GM23338 (cell line): ENCODE measurements around the gene AFAP1. TPM values are rescaled to one million over a fixed set of nuclear protein-coding genes. Genes with fewer than 3 reads are reported as not detected.

Source experiments
- ATAC-seq: fragments of 200-7000 bp; cut with Tn5 transposase; 3 replicates; pipeline ENCODE4 v1.9.1; 2020
- DNase-seq: peaks from one replicate; pipeline ENCODE4 v3.0.0-alpha.2; 2015; ENCODE audit warnings: low spot score
- H2AFZ ChIP-seq: fragments of 200-600 bp; sonication (generic); 2 replicates; pipeline ENCODE4 v1.8.0; 2016; ENCODE audit warnings: antibody characterized with exemption, mild to moderate bottlenecking, moderate library complexity
- H3F3A ChIP-seq: fragments of 200-600 bp; sonication (generic); replicated peaks from 2 replicates; pipeline ENCODE4 v1.8.0; 2017; ENCODE audit warnings: antibody characterized with exemption, mixed run types, low read depth
- H3K27ac ChIP-seq: fragments of 200-600 bp; sonication (generic); 2 replicates; pipeline ENCODE4 v1.6.1; 2016; ENCODE audit warnings: low read depth
- H3K27me3 ChIP-seq: fragments of 200-600 bp; sonication (generic); 2 replicates; pipeline ENCODE4 v1.8.0; 2016; ENCODE audit warnings: mild to moderate bottlenecking, mixed run types, moderate library complexity; ENCODE audit not compliant: insufficient read depth
- H3K36me3 ChIP-seq: fragments of 200-600 bp; sonication (generic); 2 replicates; pipeline ENCODE4 v1.8.0; 2016; ENCODE audit warnings: mild to moderate bottlenecking; ENCODE audit not compliant: insufficient read depth
- H3K4me1 ChIP-seq: fragments of 200-600 bp; sonication (generic); 2 replicates; pipeline ENCODE4 v1.8.0; 2016; ENCODE audit warnings: mild to moderate bottlenecking, moderate library complexity; ENCODE audit not compliant: insufficient read depth
- H3K4me2 ChIP-seq: fragments of 200-600 bp; sonication (generic); 2 replicates; pipeline ENCODE4 v1.7.1; 2017; ENCODE audit warnings: mixed run types
- H3K4me3 ChIP-seq: fragments of 200-600 bp; sonication (generic); 2 replicates; pipeline ENCODE4 v1.6.1; 2016; ENCODE audit warnings: mixed run types
- H3K79me2 ChIP-seq: fragments of 200-600 bp; sonication (generic); replicated peaks from 2 replicates; pipeline ENCODE4 v1.8.0; 2017; ENCODE audit warnings: mild to moderate bottlenecking; ENCODE audit not compliant: insufficient read depth
- H3K9me2 ChIP-seq: fragments of 200-600 bp; sonication (generic); 2 replicates; pipeline ENCODE4 v1.8.0; 2017; ENCODE audit not compliant: insufficient read depth
- H4K20me1 ChIP-seq: fragments of 200-600 bp; sonication (generic); replicated peaks from 2 replicates; pipeline ENCODE4 v1.8.0; 2017; ENCODE audit warnings: mild to moderate bottlenecking; ENCODE audit not compliant: insufficient read depth
- H3K27ac Mint-ChIP-seq: 2 replicates; pipeline ENCODE4 v1.8.0; 2020; ENCODE audit warnings: inconsistent platforms, mild to moderate bottlenecking, moderate library complexity, mixed read lengths
- H3K27me3 Mint-ChIP-seq: 3 replicates; pipeline ENCODE4 v1.8.0; 2022; ENCODE audit warnings: low read depth, mild to moderate bottlenecking, moderate library complexity, mixed read lengths, inconsistent platforms; ENCODE audit not compliant: insufficient read depth, poor library complexity
- H3K36me3 Mint-ChIP-seq: 3 replicates; pipeline ENCODE4 v1.8.0; 2021; ENCODE audit warnings: low read depth, mild to moderate bottlenecking, inconsistent platforms, moderate library complexity, mixed read lengths
- H3K4me1 Mint-ChIP-seq: 3 replicates; pipeline ENCODE4 v1.8.0; 2020; ENCODE audit warnings: mild to moderate bottlenecking, inconsistent platforms, mixed read lengths
- H3K4me3 Mint-ChIP-seq: 3 replicates; pipeline ENCODE4 v1.8.0; 2021; ENCODE audit warnings: moderate library complexity, mild to moderate bottlenecking, inconsistent platforms, mixed read lengths
- H3K9me3 Mint-ChIP-seq: 3 replicates; pipeline ENCODE4 v1.8.0; 2020; ENCODE audit warnings: moderate library complexity, mild to moderate bottlenecking, inconsistent platforms, mixed read lengths
- CREB1 ChIP-seq: fragments of 250-450 bp; sonication (Bioruptor Pico); IDR thresholded peaks from 2 replicates; pipeline ENCODE4 v1.5.0; 2020; ENCODE audit warnings: low read depth, mild to moderate bottlenecking, moderate library complexity
- EZH2 ChIP-seq: fragments of 200-600 bp; sonication (generic); IDR thresholded peaks from one replicate; pipeline ENCODE4 v1.8.0; 2017; ENCODE audit warnings: antibody characterized with exemption, mild to moderate bottlenecking, low read depth; ENCODE audit not compliant: unreplicated experiment
- EZH2phosphoT487 ChIP-seq: fragments of 200-600 bp; sonication (generic); IDR thresholded peaks from one replicate; pipeline ENCODE4 v1.8.1; 2018; ENCODE audit warnings: antibody characterized with exemption; ENCODE audit not compliant: unreplicated experiment
- JUNB ChIP-seq: IDR thresholded peaks from one replicate; pipeline ENCODE4 v1.6.1; 2016; ENCODE audit warnings: antibody characterized with exemption; ENCODE audit not compliant: unreplicated experiment
- STAT1 ChIP-seq: IDR thresholded peaks from one replicate; pipeline ENCODE4 v1.6.1; 2016; ENCODE audit warnings: antibody characterized with exemption; ENCODE audit not compliant: unreplicated experiment
- polyA plus RNA-seq: library from polyadenylated mRNA; unstranded; fragments of >200 nt; fragmentation: Nextera tagmentation; extraction: Ambion mirVana; gene quantifications from 2 replicates; pipeline ENCODE4 v1.2.1, GENCODE V29; 2016
- total RNA-seq: library from RNA; depleted of rRNA; stranded (reverse); fragments of >200 nt; shearing (Covaris generic); gene quantifications from 2 replicates; pipeline ENCODE4 v1.2.3, GENCODE V29; 2014
- TF ChIP-seq, protein P1 (sequence below): IDR thresholded peaks from 2 replicates; pipeline ENCODE4 v1.6.1; 2016; ENCODE audit warnings: antibody characterized with exemption
- TF ChIP-seq, protein P2 (sequence below): IDR thresholded peaks from one replicate; pipeline ENCODE4 v1.6.1; 2018; ENCODE audit warnings: antibody characterized with exemption; ENCODE audit not compliant: unreplicated experiment
- TF ChIP-seq, protein P3 (sequence below): fragments of 250-450 bp; sonication (Bioruptor Pico); IDR thresholded peaks from 2 replicates; pipeline ENCODE4 v1.5.0; 2020; ENCODE audit warnings: mild to moderate bottlenecking, moderate library complexity
- TF ChIP-seq, protein P4 (sequence below), 2 experiments: fragments of 200-600 bp in 1 of 2; sonication (generic) in 1 of 2; conservative IDR thresholded peaks; 2 replicates each; pipeline versions ENCODE4 v1.5.1 to v1.6.1; 2016 to 2017; ENCODE audit warnings: antibody characterized with exemption in 2 of 2, low read depth in 2 of 2, mild to moderate bottlenecking in 2 of 2, moderate library complexity in 1 of 2

The AFAP1 gene
- total and polyA plus RNA-seq, 2 experiments from 2014 or later = 6.5 to 21.5 TPM

DNA sequence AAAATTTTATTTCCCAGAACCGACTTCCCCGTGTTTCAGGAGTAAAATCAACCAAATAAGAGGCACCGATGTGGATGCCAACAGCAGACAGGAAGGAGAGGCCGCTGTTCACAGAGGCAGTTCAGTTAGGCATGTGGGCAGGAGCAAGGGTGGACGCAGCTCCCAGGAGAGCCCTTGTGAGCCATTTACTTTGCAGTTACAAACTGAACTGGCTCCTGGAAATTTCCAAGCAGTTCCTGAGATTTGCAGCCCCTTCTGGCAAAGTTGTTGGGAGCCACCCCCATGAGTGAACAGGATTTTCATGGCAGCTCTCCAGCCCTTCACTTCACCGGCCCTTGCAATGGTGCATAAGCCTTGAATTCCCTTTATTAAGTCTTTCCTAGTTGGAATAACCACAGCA lies 189.1 kb downstream of the AFAP1 start:
- H3K4me3 Mint-ChIP-seq = no peak overlapping the region
- H3F3A ChIP-seq = no peaks in the 10 kb centered on the region
- TF ChIP-seq CREB1 (CRISPR knock-in tag) = no peak
- TF ChIP-seq, protein P1, sequence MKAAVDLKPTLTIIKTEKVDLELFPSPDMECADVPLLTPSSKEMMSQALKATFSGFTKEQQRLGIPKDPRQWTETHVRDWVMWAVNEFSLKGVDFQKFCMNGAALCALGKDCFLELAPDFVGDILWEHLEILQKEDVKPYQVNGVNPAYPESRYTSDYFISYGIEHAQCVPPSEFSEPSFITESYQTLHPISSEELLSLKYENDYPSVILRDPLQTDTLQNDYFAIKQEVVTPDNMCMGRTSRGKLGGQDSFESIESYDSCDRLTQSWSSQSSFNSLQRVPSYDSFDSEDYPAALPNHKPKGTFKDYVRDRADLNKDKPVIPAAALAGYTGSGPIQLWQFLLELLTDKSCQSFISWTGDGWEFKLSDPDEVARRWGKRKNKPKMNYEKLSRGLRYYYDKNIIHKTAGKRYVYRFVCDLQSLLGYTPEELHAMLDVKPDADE = no peak
- TF ChIP-seq, protein P2, sequence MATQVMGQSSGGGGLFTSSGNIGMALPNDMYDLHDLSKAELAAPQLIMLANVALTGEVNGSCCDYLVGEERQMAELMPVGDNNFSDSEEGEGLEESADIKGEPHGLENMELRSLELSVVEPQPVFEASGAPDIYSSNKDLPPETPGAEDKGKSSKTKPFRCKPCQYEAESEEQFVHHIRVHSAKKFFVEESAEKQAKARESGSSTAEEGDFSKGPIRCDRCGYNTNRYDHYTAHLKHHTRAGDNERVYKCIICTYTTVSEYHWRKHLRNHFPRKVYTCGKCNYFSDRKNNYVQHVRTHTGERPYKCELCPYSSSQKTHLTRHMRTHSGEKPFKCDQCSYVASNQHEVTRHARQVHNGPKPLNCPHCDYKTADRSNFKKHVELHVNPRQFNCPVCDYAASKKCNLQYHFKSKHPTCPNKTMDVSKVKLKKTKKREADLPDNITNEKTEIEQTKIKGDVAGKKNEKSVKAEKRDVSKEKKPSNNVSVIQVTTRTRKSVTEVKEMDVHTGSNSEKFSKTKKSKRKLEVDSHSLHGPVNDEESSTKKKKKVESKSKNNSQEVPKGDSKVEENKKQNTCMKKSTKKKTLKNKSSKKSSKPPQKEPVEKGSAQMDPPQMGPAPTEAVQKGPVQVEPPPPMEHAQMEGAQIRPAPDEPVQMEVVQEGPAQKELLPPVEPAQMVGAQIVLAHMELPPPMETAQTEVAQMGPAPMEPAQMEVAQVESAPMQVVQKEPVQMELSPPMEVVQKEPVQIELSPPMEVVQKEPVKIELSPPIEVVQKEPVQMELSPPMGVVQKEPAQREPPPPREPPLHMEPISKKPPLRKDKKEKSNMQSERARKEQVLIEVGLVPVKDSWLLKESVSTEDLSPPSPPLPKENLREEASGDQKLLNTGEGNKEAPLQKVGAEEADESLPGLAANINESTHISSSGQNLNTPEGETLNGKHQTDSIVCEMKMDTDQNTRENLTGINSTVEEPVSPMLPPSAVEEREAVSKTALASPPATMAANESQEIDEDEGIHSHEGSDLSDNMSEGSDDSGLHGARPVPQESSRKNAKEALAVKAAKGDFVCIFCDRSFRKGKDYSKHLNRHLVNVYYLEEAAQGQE = no peak
- no peak for TF ChIP-seq EZH2
- no peak for TF ChIP-seq EZH2phosphoT487
- TF ChIP-seq, protein P3, sequence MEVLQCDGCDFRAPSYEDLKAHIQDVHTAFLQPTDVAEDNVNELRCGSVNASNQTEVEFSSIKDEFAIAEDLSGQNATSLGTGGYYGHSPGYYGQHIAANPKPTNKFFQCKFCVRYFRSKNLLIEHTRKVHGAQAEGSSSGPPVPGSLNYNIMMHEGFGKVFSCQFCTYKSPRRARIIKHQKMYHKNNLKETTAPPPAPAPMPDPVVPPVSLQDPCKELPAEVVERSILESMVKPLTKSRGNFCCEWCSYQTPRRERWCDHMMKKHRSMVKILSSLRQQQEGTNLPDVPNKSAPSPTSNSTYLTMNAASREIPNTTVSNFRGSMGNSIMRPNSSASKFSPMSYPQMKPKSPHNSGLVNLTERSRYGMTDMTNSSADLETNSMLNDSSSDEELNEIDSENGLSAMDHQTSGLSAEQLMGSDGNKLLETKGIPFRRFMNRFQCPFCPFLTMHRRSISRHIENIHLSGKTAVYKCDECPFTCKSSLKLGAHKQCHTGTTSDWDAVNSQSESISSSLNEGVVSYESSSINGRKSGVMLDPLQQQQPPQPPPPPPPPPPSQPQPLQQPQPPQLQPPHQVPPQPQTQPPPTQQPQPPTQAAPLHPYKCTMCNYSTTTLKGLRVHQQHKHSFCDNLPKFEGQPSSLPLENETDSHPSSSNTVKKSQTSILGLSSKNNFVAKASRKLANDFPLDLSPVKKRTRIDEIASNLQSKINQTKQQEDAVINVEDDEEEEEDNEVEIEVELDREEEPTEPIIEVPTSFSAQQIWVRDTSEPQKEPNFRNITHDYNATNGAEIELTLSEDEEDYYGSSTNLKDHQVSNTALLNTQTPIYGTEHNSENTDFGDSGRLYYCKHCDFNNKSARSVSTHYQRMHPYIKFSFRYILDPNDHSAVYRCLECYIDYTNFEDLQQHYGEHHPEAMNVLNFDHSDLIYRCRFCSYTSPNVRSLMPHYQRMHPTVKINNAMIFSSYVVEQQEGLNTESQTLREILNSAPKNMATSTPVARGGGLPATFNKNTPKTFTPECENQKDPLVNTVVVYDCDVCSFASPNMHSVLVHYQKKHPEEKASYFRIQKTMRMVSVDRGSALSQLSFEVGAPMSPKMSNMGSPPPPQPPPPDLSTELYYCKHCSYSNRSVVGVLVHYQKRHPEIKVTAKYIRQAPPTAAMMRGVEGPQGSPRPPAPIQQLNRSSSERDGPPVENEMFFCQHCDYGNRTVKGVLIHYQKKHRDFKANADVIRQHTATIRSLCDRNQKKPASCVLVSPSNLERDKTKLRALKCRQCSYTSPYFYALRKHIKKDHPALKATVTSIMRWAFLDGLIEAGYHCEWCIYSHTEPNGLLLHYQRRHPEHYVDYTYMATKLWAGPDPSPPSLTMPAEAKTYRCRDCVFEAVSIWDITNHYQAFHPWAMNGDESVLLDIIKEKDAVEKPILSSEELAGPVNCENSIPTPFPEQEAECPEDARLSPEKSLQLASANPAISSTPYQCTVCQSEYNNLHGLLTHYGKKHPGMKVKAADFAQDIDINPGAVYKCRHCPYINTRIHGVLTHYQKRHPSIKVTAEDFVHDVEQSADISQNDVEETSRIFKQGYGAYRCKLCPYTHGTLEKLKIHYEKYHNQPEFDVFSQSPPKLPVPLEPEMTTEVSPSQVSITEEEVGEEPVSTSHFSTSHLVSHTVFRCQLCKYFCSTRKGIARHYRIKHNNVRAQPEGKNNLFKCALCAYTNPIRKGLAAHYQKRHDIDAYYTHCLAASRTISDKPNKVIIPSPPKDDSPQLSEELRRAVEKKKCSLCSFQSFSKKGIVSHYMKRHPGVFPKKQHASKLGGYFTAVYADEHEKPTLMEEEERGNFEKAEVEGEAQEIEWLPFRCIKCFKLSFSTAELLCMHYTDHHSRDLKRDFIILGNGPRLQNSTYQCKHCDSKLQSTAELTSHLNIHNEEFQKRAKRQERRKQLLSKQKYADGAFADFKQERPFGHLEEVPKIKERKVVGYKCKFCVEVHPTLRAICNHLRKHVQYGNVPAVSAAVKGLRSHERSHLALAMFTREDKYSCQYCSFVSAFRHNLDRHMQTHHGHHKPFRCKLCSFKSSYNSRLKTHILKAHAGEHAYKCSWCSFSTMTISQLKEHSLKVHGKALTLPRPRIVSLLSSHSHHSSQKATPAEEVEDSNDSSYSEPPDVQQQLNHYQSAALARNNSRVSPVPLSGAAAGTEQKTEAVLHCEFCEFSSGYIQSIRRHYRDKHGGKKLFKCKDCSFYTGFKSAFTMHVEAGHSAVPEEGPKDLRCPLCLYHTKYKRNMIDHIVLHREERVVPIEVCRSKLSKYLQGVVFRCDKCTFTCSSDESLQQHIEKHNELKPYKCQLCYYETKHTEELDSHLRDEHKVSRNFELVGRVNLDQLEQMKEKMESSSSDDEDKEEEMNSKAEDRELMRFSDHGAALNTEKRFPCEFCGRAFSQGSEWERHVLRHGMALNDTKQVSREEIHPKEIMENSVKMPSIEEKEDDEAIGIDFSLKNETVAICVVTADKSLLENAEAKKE = no peak
- TF ChIP-seq STAT1 = no peak
- no peak for TF ChIP-seq JUNB
- TF ChIP-seq, protein P4, sequence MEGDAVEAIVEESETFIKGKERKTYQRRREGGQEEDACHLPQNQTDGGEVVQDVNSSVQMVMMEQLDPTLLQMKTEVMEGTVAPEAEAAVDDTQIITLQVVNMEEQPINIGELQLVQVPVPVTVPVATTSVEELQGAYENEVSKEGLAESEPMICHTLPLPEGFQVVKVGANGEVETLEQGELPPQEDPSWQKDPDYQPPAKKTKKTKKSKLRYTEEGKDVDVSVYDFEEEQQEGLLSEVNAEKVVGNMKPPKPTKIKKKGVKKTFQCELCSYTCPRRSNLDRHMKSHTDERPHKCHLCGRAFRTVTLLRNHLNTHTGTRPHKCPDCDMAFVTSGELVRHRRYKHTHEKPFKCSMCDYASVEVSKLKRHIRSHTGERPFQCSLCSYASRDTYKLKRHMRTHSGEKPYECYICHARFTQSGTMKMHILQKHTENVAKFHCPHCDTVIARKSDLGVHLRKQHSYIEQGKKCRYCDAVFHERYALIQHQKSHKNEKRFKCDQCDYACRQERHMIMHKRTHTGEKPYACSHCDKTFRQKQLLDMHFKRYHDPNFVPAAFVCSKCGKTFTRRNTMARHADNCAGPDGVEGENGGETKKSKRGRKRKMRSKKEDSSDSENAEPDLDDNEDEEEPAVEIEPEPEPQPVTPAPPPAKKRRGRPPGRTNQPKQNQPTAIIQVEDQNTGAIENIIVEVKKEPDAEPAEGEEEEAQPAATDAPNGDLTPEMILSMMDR (conservative IDR thresholded peaks at IDR 0.05; ENCODE audit: low read depth in 2 of 2) = no peak
- no peak overlapping the region for H2AFZ ChIP-seq
- H3K27ac Mint-ChIP-seq = no peak overlapping the region
- no peak for DNase-seq
- no peaks in the 10 kb centered on the region for H3K9me3 Mint-ChIP-seq
- no peak overlapping the region for H3K27ac ChIP-seq
- H3K27me3 Mint-ChIP-seq = peaks cover 9% of the 10 kb centered on the region
- H3K36me3 ChIP-seq = no peaks in the 10 kb centered on the region
- H3K4me2 ChIP-seq = no peak overlapping the region
- H4K20me1 ChIP-seq = no peaks in the 10 kb centered on the region
- H3K4me1 Mint-ChIP-seq = no peaks in the 10 kb centered on the region
- H3K4me1 ChIP-seq = no peaks in the 10 kb centered on the region
- H3K79me2 ChIP-seq = no peaks in the 10 kb centered on the region
- no peak overlapping the region for H3K4me3 ChIP-seq
- ATAC-seq = no peak
- H3K9me2 ChIP-seq = no peaks in the 10 kb centered on the region
- no peaks in the 10 kb centered on the region; the same call in 1 of the 3 replicates for H3K36me3 Mint-ChIP-seq
- H3K27me3 ChIP-seq = no peaks in the 10 kb centered on the region
